D341Med (cell line): Measurements from ENCODE around the gene DDX55.
"Not testable (repeated sequence)": the region's sequence is repeated elsewhere in the genome, so short reads cannot be mapped to it uniquely, and the experiment has no call there.

Experiments
- DNase-seq: peaks from one replicate; pipeline ENCODE4 v3.0.0; 2012; ENCODE audit warnings: low spot score

The DDX55 gene

GRCh38 chr12:123601602-123602489 is at the start of gene DDX55:
DDX55 (plus strand) TSS chr12:123602099; CDS start chr12:123602149, 50 bp downstream.
- peak; percentile 95 for DNase-seq

GRCh38 chr12:123554136-123554535 is 47.8 kb upstream of the DDX55 start:
- DNase-seq = not testable (repeated sequence)

GRCh38 chr12:123554843-123555242 is 47.1 kb upstream of the DDX55 start:
- DNase-seq = not testable (repeated sequence)

GRCh38 chr12:123558487-123558886 is 43.4 kb upstream of the DDX55 start:
- not testable (repeated sequence) for DNase-seq

- DNase-seq = no peak
These were observed 42.4 kb upstream of the DDX55 start for GRCh38 chr12:123559468-123559867.

- peak; percentile 59 for DNase-seq
These were observed 30.5 kb upstream of the DDX55 start for GRCh38 chr12:123571343-123571813.

- no peak for DNase-seq
These were observed 29.5 kb upstream of the DDX55 start for GRCh38 chr12:123572391-123572790.

- DNase-seq = no peak
These were observed 28.0 kb upstream of the DDX55 start for GRCh38 chr12:123573870-123574269.

- DNase-seq = no peak
These were observed 25.3 kb upstream of the DDX55 start for GRCh38 chr12:123576611-123577010.

- DNase-seq = no peak
These were observed 23.7 kb upstream of the DDX55 start for GRCh38 chr12:123578243-123578642.

GRCh38 chr12:123578829-123579228 is 23.1 kb upstream of the DDX55 start:
- DNase-seq = not testable (repeated sequence)

- no peak for DNase-seq
These were observed 21.1 kb upstream of the DDX55 start for GRCh38 chr12:123580772-123581171.

GRCh38 chr12:123591702-123592481 is 10.0 kb upstream of the DDX55 start:
- DNase-seq = no peak

- no peak for DNase-seq
These were observed 6.2 kb upstream of the DDX55 start for GRCh38 chr12:123595729-123596128.

- DNase-seq = no peak
These were observed 4.8 kb upstream of the DDX55 start for GRCh38 chr12:123597100-123597499.

GRCh38 chr12:123598522-123598921 is 3.4 kb upstream of the DDX55 start:
- DNase-seq = no peak

GRCh38 chr12:123599310-123599709 is 2.6 kb upstream of the DDX55 start:
- DNase-seq = no peak

- no peak for DNase-seq
These were observed 2.2 kb upstream of the DDX55 start for GRCh38 chr12:123599721-123600120.

- DNase-seq = no peak
These were observed 824 bp downstream of the DDX55 start for GRCh38 chr12:123602651-123603195.

- DNase-seq = not testable (repeated sequence)
These were observed 1.6 kb downstream of the DDX55 start for GRCh38 chr12:123603495-123603894.

GRCh38 chr12:123607756-123608155 is 5.9 kb downstream of the DDX55 start:
- DNase-seq = no peak

GRCh38 chr12:123608182-123608581 is 6.3 kb downstream of the DDX55 start:
- DNase-seq = peak; percentile 66

GRCh38 chr12:123614110-123614509 is 12.2 kb downstream of the DDX55 start:
- no peak for DNase-seq
